ENCODE results near the gene KRTAP9-3. TPM values are rescaled to one million over a fixed set of nuclear protein-coding genes. Genes with fewer than 3 reads are reported as not detected.

Gene KRTAP9-3
- total RNA-seq, 1 experiment from 2014 or later, result not detected

DNA sequence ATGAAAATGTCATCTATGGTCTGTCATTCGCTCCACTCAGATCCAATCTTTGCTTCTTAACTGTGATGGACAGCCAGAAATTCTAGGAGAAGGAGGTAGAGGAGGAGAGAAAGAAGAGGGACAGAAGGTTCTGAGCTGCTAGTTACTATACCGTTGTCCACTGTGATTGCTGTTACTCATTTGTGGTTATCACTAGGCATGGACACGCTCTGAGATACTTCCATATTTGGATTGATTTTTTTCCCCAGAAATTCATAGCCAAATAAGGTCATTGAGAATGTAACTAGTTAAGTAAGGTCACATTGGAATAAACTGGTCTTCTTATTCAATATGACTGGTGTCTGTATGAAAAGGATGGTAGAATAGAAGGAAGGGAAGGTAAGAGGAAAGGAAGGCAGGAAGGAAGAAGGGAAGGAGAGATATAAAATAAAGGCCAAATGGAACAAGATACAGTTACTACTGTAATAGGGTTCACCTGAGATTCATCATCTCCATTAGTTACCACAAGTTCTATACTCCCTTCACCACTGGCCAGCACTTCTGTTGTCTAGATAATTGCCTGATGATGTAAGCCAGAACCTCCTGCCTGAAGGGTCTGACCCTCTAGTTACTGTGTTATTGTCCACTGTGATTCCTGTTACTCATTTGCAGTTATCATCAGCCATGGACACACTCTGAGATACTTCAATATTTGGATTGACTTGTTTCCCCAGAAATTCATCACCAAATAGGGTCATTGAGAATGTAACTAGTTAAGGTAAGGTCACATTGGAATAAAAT, 46.1 kb downstream of the KRTAP9-3 start:
- Histone ChIP-seq H3K4me1 (ENCODE audit: control insufficient read depth in 1 of 2, insufficient read depth in 2 of 2, low read length in 2 of 2) (no peaks in the 10 kb centered on the region), H2AFZ (ENCODE audit: low read depth, low read length, poor library complexity, severe bottlenecking) (no peak overlapping the region), H3K4me2 (ENCODE audit: low read length) (no peak overlapping the region), H3K9ac (ENCODE audit: low read length) (no peak overlapping the region), H3K9me2 (ENCODE audit: insufficient read depth) (no peaks in the 10 kb centered on the region), H3K27ac (ENCODE audit: low read depth, low read length) (no peak overlapping the region), H3K79me2 (ENCODE audit: insufficient read depth, low read length) (no peaks in the 10 kb centered on the region), H3K27me3 (ENCODE audit: insufficient read depth, low read length) (no peaks in the 10 kb centered on the region), H3K36me3 (ENCODE audit: control insufficient read depth in 1 of 2, insufficient read depth in 2 of 2, low read length in 2 of 2) (no peaks in the 10 kb centered on the region), H4K20me1 (ENCODE audit: insufficient read depth) (no peaks in the 10 kb centered on the region), H3K9me3 (ENCODE audit: control insufficient read depth in 1 of 2, insufficient read depth in 1 of 2, low read depth in 1 of 2, low read length in 2 of 2) (no peaks in the 10 kb centered on the region; a peak in 1 of 4 replicates), H3K4me3 (replicated peaks in 1 of 2; ENCODE audit: low read depth in 1 of 2, low read length in 2 of 2) (no peak overlapping the region)
- ATAC-seq, result no peak
- no TSS peak for BruUV-seq (replicated peaks)
- ChIA-PET CTCF (no interaction called here), POLR2A (no interaction called here), RAD21 (ENCODE audit: low non-redundant PET in 1 of 2, low total read pairs in 2 of 2, uncharacterized antibody in 2 of 2, unreplicated experiment in 2 of 2) (no interaction called here)
- intact Hi-C loops (cut with micrococcal nuclease), result no loop called here
- TF ChIP-seq, protein P1, sequence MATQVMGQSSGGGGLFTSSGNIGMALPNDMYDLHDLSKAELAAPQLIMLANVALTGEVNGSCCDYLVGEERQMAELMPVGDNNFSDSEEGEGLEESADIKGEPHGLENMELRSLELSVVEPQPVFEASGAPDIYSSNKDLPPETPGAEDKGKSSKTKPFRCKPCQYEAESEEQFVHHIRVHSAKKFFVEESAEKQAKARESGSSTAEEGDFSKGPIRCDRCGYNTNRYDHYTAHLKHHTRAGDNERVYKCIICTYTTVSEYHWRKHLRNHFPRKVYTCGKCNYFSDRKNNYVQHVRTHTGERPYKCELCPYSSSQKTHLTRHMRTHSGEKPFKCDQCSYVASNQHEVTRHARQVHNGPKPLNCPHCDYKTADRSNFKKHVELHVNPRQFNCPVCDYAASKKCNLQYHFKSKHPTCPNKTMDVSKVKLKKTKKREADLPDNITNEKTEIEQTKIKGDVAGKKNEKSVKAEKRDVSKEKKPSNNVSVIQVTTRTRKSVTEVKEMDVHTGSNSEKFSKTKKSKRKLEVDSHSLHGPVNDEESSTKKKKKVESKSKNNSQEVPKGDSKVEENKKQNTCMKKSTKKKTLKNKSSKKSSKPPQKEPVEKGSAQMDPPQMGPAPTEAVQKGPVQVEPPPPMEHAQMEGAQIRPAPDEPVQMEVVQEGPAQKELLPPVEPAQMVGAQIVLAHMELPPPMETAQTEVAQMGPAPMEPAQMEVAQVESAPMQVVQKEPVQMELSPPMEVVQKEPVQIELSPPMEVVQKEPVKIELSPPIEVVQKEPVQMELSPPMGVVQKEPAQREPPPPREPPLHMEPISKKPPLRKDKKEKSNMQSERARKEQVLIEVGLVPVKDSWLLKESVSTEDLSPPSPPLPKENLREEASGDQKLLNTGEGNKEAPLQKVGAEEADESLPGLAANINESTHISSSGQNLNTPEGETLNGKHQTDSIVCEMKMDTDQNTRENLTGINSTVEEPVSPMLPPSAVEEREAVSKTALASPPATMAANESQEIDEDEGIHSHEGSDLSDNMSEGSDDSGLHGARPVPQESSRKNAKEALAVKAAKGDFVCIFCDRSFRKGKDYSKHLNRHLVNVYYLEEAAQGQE (IDR thresholded peaks at IDR 0.05; ENCODE audit: low read depth), result no peak
- TF ChIP-seq ELF1 (IDR thresholded peaks at IDR 0.05; ENCODE audit: borderline replicate concordance, low read depth), result no peak
- no peak for TF ChIP-seq ZNF274 (IDR thresholded peaks at IDR 0.05; ENCODE audit: low read depth, low read length)
- no peak for TF ChIP-seq CEBPB (IDR thresholded peaks at IDR 0.05; ENCODE audit: low read depth)
- TF ChIP-seq FOSL1 (IDR thresholded peaks at IDR 0.05; ENCODE audit: low read depth), result no peak
- TF ChIP-seq, protein P2, sequence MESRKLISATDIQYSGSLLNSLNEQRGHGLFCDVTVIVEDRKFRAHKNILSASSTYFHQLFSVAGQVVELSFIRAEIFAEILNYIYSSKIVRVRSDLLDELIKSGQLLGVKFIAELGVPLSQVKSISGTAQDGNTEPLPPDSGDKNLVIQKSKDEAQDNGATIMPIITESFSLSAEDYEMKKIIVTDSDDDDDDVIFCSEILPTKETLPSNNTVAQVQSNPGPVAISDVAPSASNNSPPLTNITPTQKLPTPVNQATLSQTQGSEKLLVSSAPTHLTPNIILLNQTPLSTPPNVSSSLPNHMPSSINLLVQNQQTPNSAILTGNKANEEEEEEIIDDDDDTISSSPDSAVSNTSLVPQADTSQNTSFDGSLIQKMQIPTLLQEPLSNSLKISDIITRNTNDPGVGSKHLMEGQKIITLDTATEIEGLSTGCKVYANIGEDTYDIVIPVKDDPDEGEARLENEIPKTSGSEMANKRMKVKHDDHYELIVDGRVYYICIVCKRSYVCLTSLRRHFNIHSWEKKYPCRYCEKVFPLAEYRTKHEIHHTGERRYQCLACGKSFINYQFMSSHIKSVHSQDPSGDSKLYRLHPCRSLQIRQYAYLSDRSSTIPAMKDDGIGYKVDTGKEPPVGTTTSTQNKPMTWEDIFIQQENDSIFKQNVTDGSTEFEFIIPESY (IDR thresholded peaks at IDR 0.05; ENCODE audit: extremely low read depth, insufficient replicate concordance, low read length), result no peak
- TF ChIP-seq, protein P3, sequence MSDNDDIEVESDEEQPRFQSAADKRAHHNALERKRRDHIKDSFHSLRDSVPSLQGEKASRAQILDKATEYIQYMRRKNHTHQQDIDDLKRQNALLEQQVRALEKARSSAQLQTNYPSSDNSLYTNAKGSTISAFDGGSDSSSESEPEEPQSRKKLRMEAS (IDR thresholded peaks at IDR 0.05), result no peak
- TF ChIP-seq EGR1 (IDR thresholded peaks at IDR 0.05; ENCODE audit: low read depth), result no peak
- no peak for TF ChIP-seq CBX3 (IDR thresholded peaks at IDR 0.05; ENCODE audit: low read depth)
- TF ChIP-seq POLR2A (IDR thresholded peaks at IDR 0.05; ENCODE audit: borderline replicate concordance, extremely low read depth, insufficient read depth, insufficient read length), result no peak
- no peak for TF ChIP-seq TCF7L2 (IDR thresholded peaks at IDR 0.05; ENCODE audit: borderline replicate concordance, extremely low read depth, insufficient read depth, insufficient read length)
- TF ChIP-seq ZFX (IDR thresholded peaks at IDR 0.05), result no peak
- TF ChIP-seq SP1 (IDR thresholded peaks at IDR 0.05; ENCODE audit: low read depth), result no peak
- TF ChIP-seq SRF (IDR thresholded peaks at IDR 0.05; ENCODE audit: low read depth), result no peak
- TF ChIP-seq RAD21 (IDR thresholded peaks at IDR 0.05; ENCODE audit: low read depth), result no peak
- no peak for DNase-seq (ENCODE audit: low read depth, low spot score)
